ENCODE measurements around the gene CHRNA4.

GRCh38 chr20:63363013-63363957 lies 2.1 kb upstream of the CHRNA4 start:
- no peak for TF ChIP-seq CTCF (IDR thresholded peaks at IDR 0.05)
- TF ChIP-seq POLR2A (IDR thresholded peaks at IDR 0.05) = no peak
- no peak for TF ChIP-seq POLR2AphosphoS5 (IDR thresholded peaks at IDR 0.05)
